ENCODE data around the gene FOXL1. TPM values are rescaled to one million over a fixed set of nuclear protein-coding genes. Genes with fewer than 3 reads are reported as not detected.
A peak's percentile ranks its signal among the peaks of the same experiment; 100 is the strongest.

Gene FOXL1
- total RNA-seq, result 7.5 TPM

DNA sequence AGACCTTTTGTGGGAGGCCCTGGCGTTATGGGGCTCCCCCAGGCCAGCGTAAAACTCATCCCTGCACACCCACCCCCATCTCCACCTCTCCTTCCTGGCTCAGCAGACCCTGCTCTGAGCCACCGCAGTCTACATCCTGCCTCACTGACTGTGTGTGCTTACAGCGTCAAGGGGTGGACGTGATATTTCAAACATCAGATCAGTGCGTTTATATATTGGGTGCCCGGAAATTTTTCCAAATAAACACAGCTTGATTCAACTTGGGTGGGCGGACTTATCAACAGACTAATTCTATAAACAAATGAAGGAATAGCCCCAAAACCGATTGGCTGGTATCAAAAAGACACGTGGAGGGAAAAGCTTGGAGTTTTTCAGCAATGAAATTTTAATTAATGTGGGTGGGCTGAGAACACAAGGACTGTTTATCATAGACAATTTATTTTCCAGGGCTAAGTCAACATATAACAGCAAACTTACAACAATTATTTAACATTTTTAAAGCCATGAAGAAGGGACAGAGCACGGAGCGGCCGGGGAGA is at the start of gene FOXL1:
Gene FOXL1, plus strand, starts transcription at position 489 of the 539 bp plus-strand sequence. CDS start 175 bp downstream, outside the sequence.
- DNase-seq (ENCODE audit: low spot score), result no peak
- ATAC-seq, result peak; percentile 55
- intact Hi-C loops (cut with DNase I), result loop anchor here (10.0 kb wide), 1 partner anchor 177 kb away; no protein-coding TSS in a partner anchor

GRCh38 chr16:86529160-86529559 is 49.2 kb upstream of the FOXL1 start:
- intact Hi-C loops (cut with DNase I), result no loop called here
- DNase-seq (ENCODE audit: low spot score), result no peak

DNA sequence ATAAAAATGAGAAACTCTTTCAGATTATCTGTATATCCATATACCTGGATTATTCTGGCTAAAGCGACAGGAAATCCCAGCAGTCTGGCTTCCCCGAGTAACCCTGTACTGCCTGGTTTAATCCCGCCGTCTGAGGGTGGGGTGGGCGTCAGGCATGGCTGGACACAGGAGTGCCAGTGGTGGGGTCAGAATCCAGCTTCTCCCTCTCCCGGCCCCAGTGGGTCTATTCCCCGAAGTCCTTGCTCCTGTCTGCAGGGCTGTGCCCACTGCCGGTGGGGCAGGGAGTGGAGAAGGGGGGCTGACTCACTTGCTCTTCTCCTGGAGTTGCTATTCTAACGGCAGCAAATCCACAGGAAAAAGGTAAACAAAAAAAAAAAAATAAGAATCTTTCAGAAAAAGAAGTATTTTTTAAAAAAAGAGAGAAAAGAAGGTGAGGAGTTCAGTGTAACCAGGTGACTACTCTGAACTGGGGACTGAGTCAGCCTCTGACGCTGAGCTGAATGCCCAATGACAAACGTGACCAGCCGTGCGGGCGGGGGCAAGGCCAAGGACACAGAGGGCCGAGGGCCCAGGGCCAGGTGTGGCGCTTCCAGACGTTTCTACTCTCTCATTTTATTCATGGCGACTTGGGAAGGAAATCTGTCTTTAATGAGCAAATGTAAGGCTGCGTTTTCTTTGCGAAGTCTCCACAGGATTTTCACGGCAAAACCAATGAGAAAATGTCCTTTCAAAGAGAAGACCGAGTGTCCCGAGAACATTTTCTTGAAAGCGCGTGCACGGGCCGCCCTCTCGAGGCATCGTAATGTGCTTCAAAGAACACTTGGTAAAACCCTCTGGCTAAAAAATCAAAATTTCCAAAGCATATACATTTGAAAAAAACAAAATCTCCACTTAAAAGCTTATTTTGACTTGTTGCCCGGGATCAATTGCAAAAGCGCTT is 47.8 kb upstream of the FOXL1 start:
- intact Hi-C loops (cut with DNase I), result no loop called here
- no peak for DNase-seq (ENCODE audit: low spot score)
- ATAC-seq, result peak; percentile 5

More at GRCh38 chr16:86529160-86529559, 49.2 kb upstream of the FOXL1 start:
- no peak for ATAC-seq

GRCh38 chr16:86531191-86531545 is 47.2 kb upstream of the FOXL1 start:
- ATAC-seq, result peak; percentile 97
- peak; percentile 88 for DNase-seq (ENCODE audit: low spot score)
- intact Hi-C loops (cut with DNase I), result no loop called here

GRCh38 chr16:86531641-86532525 is 46.5 kb upstream of the FOXL1 start:
- DNase-seq (ENCODE audit: low spot score), result peak; percentile 59
- intact Hi-C loops (cut with DNase I), result no loop called here
- peak; percentile 4 for ATAC-seq

DNA sequence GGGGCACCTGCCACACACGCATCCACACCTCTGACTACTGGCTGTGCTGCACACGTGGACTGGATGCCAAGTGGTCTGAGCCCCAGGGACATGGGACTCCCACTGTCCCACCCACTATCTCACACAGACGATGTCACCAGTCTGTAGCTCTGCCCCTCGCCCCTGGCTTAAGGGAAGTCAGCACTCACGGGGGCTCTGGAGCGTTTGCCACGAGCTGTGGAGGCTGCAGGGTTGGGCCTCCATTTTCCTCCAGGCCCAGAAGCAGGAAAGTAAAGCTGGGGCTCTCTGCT is 45.9 kb upstream of the FOXL1 start:
- intact Hi-C loops (cut with DNase I), result no loop called here
- ATAC-seq (no peak), DNase-seq (ENCODE audit: low spot score) (no peak)

- DNase-seq (ENCODE audit: low spot score) (no peak), ATAC-seq (no peak)
- intact Hi-C loops (cut with DNase I), result no loop called here
Observed at GRCh38 chr16:86533076-86533475, 45.3 kb upstream of the FOXL1 start.

- intact Hi-C loops (cut with DNase I), result no loop called here
- DNase-seq (ENCODE audit: low spot score) (no peak), ATAC-seq (no peak)
Observed at GRCh38 chr16:86533767-86534351, 44.5 kb upstream of the FOXL1 start.

GRCh38 chr16:86534779-86535615 is 43.4 kb upstream of the FOXL1 start:
- no peak for DNase-seq (ENCODE audit: low spot score)
- intact Hi-C loops (cut with DNase I), result no loop called here
- no peak for ATAC-seq

- DNase-seq (ENCODE audit: low spot score), result no peak
- intact Hi-C loops (cut with DNase I), result no loop called here
- ATAC-seq, result no peak
Observed at GRCh38 chr16:86536621-86537020, 41.7 kb upstream of the FOXL1 start.

DNA sequence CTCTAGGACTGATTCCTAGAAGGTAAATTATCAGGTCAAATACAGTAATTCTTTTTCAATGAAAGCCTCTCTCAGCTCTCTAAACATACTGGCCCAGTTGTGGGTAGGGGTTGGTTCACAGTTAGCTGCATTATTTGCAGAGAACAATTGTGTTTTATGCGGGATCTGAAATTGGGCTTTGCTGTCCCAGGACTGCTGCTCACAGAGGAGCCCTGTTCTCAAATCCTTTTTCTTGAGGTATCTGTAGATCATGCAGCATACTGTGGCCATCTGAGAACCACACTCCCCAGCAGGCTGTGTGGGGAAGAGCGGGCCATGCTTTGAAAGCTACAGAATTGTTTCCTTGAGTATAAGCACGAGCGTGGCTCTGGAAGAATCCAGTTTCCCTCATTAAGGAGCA is 40.9 kb upstream of the FOXL1 start:
- ATAC-seq (no peak), DNase-seq (ENCODE audit: low spot score) (no peak)
- intact Hi-C loops (cut with DNase I), result no loop called here

DNA sequence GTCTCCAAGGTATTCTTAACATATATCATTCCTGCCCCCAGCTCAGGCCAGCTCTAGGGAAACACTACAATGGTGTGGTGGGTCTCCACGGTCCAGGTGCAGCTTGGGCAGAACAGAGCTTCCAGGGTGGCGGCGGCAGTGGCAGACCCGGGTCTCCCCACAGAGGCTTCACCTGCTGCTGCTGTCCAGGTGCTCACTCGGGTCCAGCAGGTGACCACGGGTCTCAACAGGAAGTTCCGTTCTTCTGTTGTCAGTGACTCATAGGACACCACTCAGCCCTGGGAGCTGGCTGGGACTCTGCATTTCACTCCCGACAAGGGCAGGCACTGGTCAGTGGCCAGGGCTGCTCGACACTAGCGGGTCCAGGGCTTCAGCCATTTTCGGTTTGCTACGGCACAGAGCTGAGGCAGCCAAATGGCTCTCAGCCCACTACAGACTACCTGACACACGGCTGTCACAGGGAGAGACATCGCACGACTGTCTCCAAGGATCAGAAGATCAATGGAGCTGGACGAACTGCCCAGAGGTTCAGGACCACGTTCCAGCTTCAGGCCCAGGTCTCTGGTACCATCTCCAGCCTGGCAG is 40.1 kb upstream of the FOXL1 start:
- no peak for DNase-seq (ENCODE audit: low spot score)
- intact Hi-C loops (cut with DNase I), result no loop called here
- ATAC-seq, result no peak

GRCh38 chr16:86540894-86541293 is 37.5 kb upstream of the FOXL1 start:
- intact Hi-C loops (cut with DNase I), result no loop called here
- ATAC-seq, result no peak
- no peak for DNase-seq (ENCODE audit: low spot score)

- no peak for DNase-seq (ENCODE audit: low spot score)
- ATAC-seq, result no peak
- intact Hi-C loops (cut with DNase I), result no loop called here
Observed at GRCh38 chr16:86541560-86541959, 36.8 kb upstream of the FOXL1 start.

- intact Hi-C loops (cut with DNase I), result no loop called here
- no peak for DNase-seq (ENCODE audit: low spot score)
Observed at GRCh38 chr16:86542756-86543750, 35.3 kb upstream of the FOXL1 start.

GRCh38 chr16:86545481-86545880 is 32.9 kb upstream of the FOXL1 start:
- intact Hi-C loops (cut with DNase I), result no loop called here
- no peak for DNase-seq (ENCODE audit: low spot score)
- ATAC-seq, result no peak

More at GRCh38 chr16:86542756-86543750, 35.3 kb upstream of the FOXL1 start:
- ATAC-seq, result no peak
